Measurements from ENCODE around the gene MAP2K7. TPM values are rescaled to one million over a fixed set of nuclear protein-coding genes. Genes with fewer than 3 reads are reported as not detected.
"Not testable (repeated sequence)": the region's sequence is repeated elsewhere in the genome, so short reads cannot be mapped to it uniquely, and the experiment has no call there.

MAP2K7 gene
- total RNA-seq, 1 donor from 2014 or later: 42.1 TPM

DNA sequence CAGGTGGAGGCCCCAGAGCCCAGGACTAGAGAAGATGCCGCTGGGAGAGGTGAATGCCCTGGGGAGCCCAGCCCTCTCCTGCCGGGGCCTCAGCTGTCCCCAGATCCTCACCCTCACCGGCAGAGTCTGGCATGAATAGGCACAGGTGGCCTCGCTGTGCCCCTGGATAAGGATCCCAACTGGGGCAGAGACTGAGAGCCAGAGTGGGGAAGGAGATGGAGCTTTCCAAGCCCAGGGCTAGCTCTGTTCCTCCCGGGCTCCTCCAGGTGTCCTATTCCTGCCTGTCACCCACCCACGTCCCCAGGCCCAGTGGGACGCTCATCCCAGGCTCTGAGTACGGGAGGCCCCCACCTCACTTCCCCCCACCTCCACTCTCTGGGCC, 46.0 kb upstream of the MAP2K7 start:
- H3K27ac Mint-ChIP-seq (ENCODE audit: unreplicated experiment): no peak overlapping the region
- H3K36me3 Mint-ChIP-seq (ENCODE audit: unreplicated experiment): peaks cover 2% of the 10 kb centered on the region
- H3K4me1 Mint-ChIP-seq (ENCODE audit: unreplicated experiment): peaks cover 3% of the 10 kb centered on the region
- TF ChIP-seq CTCF (IDR thresholded peaks at IDR 0.05): no peak
- H3K9me3 Mint-ChIP-seq (ENCODE audit: unreplicated experiment): no peaks in the 10 kb centered on the region
- DNase-seq (ENCODE audit: extremely low spot score, unreplicated experiment): no peak
- H3K4me3 Mint-ChIP-seq (ENCODE audit: unreplicated experiment): no peak overlapping the region
- H3K27me3 Mint-ChIP-seq (ENCODE audit: unreplicated experiment): no peaks in the 10 kb centered on the region

DNA sequence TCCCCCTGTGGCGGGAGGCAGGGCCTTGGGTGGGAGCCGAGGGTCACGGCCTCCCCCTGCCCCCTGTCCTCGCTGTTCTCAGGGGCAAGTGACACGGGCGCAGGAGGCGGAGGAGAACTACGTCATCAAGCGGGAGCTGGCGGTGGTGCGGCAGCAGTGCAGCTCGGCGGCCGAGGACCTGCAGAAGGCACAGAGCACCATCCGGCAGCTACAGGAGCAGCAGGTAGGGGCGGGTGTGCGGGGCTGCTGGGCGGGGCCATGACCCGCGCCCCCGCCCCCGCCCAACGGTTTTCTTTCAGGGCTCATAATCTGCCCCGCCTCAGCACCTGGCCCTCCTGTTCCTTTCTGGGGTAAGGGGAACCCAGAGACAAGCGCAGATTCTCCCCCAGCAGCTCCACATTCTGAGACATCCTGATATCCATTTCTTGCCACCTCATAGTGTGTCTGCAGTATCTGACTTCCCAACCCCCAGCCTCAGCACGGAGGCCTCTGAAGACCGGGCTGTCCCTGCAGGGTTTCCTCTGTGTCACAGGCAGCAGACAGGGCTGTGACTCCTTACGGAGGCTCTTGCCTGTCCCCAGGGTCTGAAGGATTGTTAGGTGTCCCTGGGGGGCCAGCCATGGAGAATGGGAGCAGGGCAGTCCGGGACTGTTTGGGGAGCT, 45.4 kb upstream of the MAP2K7 start:
- H3K36me3 Mint-ChIP-seq (ENCODE audit: unreplicated experiment): peaks cover 2% of the 10 kb centered on the region
- no peak overlapping the region for H3K27ac Mint-ChIP-seq (ENCODE audit: unreplicated experiment)
- no peaks in the 10 kb centered on the region for H3K27me3 Mint-ChIP-seq (ENCODE audit: unreplicated experiment)
- no peaks in the 10 kb centered on the region for H3K9me3 Mint-ChIP-seq (ENCODE audit: unreplicated experiment)
- H3K4me3 Mint-ChIP-seq (ENCODE audit: unreplicated experiment): no peak overlapping the region
- no peak for TF ChIP-seq CTCF (IDR thresholded peaks at IDR 0.05)
- H3K4me1 Mint-ChIP-seq (ENCODE audit: unreplicated experiment): no peaks in the 10 kb centered on the region
- DNase-seq (ENCODE audit: extremely low spot score, unreplicated experiment): no peak

DNA sequence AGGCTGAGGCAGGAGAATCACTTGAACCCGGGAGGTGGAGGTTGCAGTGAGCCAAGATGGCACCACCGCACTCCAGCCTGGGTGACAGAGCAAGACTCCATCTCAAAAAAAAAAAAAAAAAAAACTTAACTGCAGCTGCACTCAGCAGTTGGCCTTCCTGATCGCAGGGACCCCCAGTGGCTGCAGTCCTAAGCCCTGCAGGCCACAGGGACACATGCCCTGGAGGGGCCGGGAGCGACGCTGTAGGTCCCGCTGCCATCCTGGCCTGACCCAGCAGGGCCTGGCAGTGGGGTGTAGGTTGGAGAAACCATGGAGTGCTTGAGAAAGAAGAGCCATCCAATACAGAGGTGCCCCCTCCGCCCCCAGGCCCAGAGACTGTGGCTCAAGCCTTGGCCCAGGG, 44.6 kb upstream of the MAP2K7 start:
- not testable (repeated sequence) for H3K4me3 Mint-ChIP-seq (ENCODE audit: unreplicated experiment); H3K27me3 Mint-ChIP-seq (ENCODE audit: unreplicated experiment); H3K4me1 Mint-ChIP-seq (ENCODE audit: unreplicated experiment); H3K36me3 Mint-ChIP-seq (ENCODE audit: unreplicated experiment); DNase-seq (ENCODE audit: extremely low spot score, unreplicated experiment); H3K9me3 Mint-ChIP-seq (ENCODE audit: unreplicated experiment); H3K27ac Mint-ChIP-seq (ENCODE audit: unreplicated experiment)

DNA sequence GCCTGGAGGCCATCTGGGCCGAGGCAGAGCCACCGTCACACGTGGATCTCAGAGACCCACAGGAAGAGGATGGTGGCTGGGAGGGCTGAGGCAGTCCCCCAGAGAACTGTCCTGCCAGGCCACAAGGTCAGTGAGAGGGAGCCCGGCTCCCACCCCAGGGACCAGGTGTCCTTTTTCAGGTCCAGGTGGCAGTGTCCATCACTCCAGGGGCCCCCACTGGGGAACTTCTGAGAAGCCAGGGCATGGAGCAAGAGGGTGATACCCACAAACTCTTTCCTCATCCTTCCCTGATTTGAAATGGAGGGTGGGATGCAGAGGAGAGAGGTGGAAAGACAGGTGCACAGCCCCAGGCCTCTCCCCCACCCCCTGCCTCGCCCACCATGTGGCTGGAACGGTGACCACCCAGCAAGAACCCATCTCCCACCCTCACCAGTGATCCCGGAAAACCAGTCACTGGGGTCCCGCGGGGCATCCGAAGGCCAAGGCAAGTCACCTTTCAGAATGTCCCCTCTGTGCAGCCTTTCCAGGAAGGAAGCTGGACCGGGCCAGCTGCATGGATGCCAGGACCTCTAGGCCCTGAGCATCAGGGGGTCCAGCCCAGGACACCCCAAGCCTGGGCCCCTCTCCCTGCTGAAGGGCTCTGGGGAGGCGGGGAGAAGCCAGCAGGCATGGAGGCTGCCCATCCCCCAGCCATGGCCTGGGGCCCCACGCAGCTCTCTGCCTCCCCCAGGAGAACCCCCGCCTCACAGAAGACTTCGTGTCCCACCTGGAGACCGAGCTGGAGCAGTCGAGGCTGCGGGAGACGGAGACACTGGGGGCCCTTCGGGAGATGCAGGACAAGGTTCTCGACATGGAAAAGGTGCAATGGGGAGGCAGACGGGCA, 43.6 kb upstream of the MAP2K7 start:
- no peaks in the 10 kb centered on the region for H3K4me1 Mint-ChIP-seq (ENCODE audit: unreplicated experiment)
- no peak overlapping the region for H3K27ac Mint-ChIP-seq (ENCODE audit: unreplicated experiment)
- DNase-seq (ENCODE audit: extremely low spot score, unreplicated experiment): no peak
- H3K9me3 Mint-ChIP-seq (ENCODE audit: unreplicated experiment): no peaks in the 10 kb centered on the region
- H3K27me3 Mint-ChIP-seq (ENCODE audit: unreplicated experiment): peaks cover 4% of the 10 kb centered on the region
- no peak for TF ChIP-seq CTCF (IDR thresholded peaks at IDR 0.05)
- H3K4me3 Mint-ChIP-seq (ENCODE audit: unreplicated experiment): no peak overlapping the region
- H3K36me3 Mint-ChIP-seq (ENCODE audit: unreplicated experiment): peaks cover 2% of the 10 kb centered on the region

- Mint-ChIP-seq H3K27ac (ENCODE audit: unreplicated experiment) (no peak overlapping the region), H3K9me3 (ENCODE audit: unreplicated experiment) (no peaks in the 10 kb centered on the region), H3K27me3 (ENCODE audit: unreplicated experiment) (peaks cover 8% of the 10 kb centered on the region), H3K4me1 (ENCODE audit: unreplicated experiment) (no peaks in the 10 kb centered on the region), H3K36me3 (ENCODE audit: unreplicated experiment) (no peaks in the 10 kb centered on the region), H3K4me3 (ENCODE audit: unreplicated experiment) (no peak overlapping the region)
- no peak for DNase-seq (ENCODE audit: extremely low spot score, unreplicated experiment)
- no peak for TF ChIP-seq CTCF (IDR thresholded peaks at IDR 0.05)
Measured at GRCh38 chr19:7860714-7861618, 42.7 kb upstream of the MAP2K7 start.
